ENCODE measurements around the gene IRF2. TPM values are rescaled to one million over a fixed set of nuclear protein-coding genes. Genes with fewer than 3 reads are reported as not detected.

IRF2 gene
- total RNA-seq, 4 donors from 2014 or later = 23.7 to 36.8 (median 30.4) TPM

DNA sequence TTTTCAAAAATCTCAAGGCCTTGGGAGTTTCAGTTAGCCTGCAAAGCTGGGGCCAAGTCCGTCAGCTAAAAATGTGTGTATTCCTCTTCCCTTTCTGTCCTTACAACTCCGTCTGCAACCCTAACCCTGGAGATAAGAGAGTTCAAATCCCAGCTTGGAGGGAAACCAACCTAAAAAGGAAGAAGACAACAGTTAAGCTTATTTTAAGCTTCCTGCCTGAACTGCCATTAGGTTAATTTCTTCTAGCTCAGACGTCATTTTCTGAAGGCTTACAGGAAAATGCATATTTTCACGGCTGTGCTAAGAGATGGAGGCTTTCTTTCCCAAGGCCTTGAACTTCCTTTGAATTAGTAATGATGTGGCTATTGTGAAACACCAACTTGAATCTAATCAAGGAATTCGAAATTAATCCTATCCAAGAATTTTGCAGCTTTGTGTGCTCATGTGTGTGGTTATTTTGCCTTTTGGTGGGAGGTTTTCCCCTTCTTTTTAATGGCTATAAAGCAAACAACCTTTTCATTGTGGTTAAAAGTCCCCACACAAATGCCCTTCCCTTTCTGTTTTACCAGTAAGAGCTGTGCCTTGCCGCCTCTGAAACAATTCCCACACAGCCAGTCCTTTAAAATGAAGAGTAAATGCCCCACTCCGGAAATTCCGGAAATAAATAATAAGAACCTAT lies 103.5 kb downstream of the IRF2 start:
- DNase-seq (ENCODE audit: low spot score in 2 of 2) = no peak
- no peaks in the 10 kb centered on the region for H3K9me3 ChIP-seq
- H3K4me3 ChIP-seq = no peak overlapping the region
- H3K27me3 ChIP-seq = no peaks in the 10 kb centered on the region
- H3K36me3 ChIP-seq = peaks cover 0 to 2% (median 0%) of the 10 kb centered on the region in 3 donors
- no peaks in the 10 kb centered on the region for H3K4me1 ChIP-seq
- WGBS, 2 donors = 56 to 58% methylated on average over 8 of the region's 8 CpGs
- TF ChIP-seq, protein P1, sequence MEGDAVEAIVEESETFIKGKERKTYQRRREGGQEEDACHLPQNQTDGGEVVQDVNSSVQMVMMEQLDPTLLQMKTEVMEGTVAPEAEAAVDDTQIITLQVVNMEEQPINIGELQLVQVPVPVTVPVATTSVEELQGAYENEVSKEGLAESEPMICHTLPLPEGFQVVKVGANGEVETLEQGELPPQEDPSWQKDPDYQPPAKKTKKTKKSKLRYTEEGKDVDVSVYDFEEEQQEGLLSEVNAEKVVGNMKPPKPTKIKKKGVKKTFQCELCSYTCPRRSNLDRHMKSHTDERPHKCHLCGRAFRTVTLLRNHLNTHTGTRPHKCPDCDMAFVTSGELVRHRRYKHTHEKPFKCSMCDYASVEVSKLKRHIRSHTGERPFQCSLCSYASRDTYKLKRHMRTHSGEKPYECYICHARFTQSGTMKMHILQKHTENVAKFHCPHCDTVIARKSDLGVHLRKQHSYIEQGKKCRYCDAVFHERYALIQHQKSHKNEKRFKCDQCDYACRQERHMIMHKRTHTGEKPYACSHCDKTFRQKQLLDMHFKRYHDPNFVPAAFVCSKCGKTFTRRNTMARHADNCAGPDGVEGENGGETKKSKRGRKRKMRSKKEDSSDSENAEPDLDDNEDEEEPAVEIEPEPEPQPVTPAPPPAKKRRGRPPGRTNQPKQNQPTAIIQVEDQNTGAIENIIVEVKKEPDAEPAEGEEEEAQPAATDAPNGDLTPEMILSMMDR (IDR thresholded peaks at IDR 0.05) = no peak
- no peak for TF ChIP-seq POLR2A (IDR thresholded peaks at IDR 0.05)
- peak overlapping the region in 2 of 4 donors; percentile 36 to 61 for H3K27ac ChIP-seq

DNA sequence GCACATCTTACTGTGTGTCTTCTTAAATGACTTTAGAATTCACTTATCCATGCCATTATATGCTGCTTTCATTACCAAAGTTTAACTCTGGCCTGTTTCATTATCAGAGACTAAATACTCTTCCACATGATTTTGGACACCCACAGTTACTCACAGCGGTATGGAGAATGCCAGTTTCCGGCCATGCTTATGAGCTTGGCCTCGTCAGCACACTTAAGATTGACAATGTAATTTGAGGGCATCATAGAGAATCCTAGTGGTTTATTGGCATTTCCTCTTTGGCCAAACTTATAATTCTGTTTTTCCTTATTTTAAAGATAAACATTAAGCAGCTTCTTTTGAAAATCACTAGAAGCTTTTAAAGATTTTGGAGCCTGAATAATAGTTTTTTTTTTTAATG lies 104.5 kb downstream of the IRF2 start:
- DNase-seq (ENCODE audit: low spot score in 2 of 2) = no peak
- 83 to 96% methylated on average over 3 of the region's 3 CpGs for WGBS, 2 donors
- Histone ChIP-seq H3K4me1 (no peaks in the 10 kb centered on the region), H3K27me3 (no peaks in the 10 kb centered on the region), H3K4me3 (no peak overlapping the region), H3K36me3 (no peaks in the 10 kb centered on the region), H3K9me3 (no peaks in the 10 kb centered on the region), H3K27ac (no peak overlapping the region)
- TF ChIP-seq POLR2A (IDR thresholded peaks at IDR 0.05) (no peak), EP300 (IDR thresholded peaks at IDR 0.05) (no peak)
- TF ChIP-seq, protein P1 (IDR thresholded peaks at IDR 0.05) = no peak

DNA sequence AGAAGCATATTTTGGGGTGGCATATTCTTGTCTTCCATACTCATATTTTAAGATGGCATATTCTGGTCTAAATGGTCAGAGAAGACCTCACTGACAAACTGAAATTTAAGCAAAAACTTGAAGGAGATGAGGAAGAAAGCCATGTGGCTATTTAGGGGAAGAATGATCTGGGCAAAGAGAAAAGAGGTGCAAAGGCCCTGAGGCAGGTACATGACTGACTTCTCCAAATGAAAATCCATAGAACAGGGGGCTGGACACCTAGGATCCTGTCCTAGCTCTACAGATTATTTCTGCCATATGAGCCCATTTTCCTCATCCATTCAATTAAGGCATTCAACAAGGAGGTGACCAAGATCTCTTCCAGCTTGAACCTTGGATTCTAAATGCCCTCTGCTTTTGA lies 105.6 kb downstream of the IRF2 start:
- H3K36me3 ChIP-seq = no peaks in the 10 kb centered on the region
- no peaks in the 10 kb centered on the region for H3K9me3 ChIP-seq
- H3K27me3 ChIP-seq = no peaks in the 10 kb centered on the region
- DNase-seq (ENCODE audit: low spot score in 2 of 2) = no peak
- no peak overlapping the region for H3K4me3 ChIP-seq
- no peak overlapping the region for H3K27ac ChIP-seq
- TF ChIP-seq, protein P1 (IDR thresholded peaks at IDR 0.05) = no peak
- TF ChIP-seq EP300 (IDR thresholded peaks at IDR 0.05) = no peak
- TF ChIP-seq POLR2A (IDR thresholded peaks at IDR 0.05) = no peak
- no peaks in the 10 kb centered on the region for H3K4me1 ChIP-seq

DNA sequence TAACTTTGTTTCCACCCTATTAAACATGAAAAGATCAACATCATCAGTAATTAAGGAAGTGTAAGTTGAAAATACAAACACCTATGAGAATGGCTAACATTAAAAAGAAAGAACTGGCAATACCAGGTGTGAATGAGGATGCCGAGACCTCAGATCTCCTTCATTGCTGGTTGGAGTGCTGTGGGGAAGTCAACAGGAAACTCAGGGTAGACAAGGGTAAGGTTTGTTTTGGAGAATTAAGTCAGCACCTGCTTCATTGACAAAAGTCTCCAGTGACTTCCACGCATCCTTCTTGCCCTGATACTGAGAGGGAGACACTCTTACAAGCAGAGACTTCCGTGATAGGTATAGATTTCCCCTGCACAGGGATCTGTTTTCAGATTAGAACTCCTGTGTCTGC lies 106.1 kb downstream of the IRF2 start:
- DNase-seq (ENCODE audit: low spot score in 2 of 2) = no peak
- no peaks in the 10 kb centered on the region for H3K4me1 ChIP-seq
- WGBS, 2 donors = 96 to 97% methylated on average over 3 of the region's 3 CpGs
- H3K4me3 ChIP-seq = no peak overlapping the region
- H3K9me3 ChIP-seq = no peaks in the 10 kb centered on the region
- H3K27me3 ChIP-seq = no peaks in the 10 kb centered on the region
- TF ChIP-seq POLR2A (IDR thresholded peaks at IDR 0.05) (no peak), EP300 (IDR thresholded peaks at IDR 0.05) (no peak)
- TF ChIP-seq, protein P1 (IDR thresholded peaks at IDR 0.05) = no peak
- H3K27ac ChIP-seq = no peak overlapping the region
- H3K36me3 ChIP-seq = no peaks in the 10 kb centered on the region

DNA sequence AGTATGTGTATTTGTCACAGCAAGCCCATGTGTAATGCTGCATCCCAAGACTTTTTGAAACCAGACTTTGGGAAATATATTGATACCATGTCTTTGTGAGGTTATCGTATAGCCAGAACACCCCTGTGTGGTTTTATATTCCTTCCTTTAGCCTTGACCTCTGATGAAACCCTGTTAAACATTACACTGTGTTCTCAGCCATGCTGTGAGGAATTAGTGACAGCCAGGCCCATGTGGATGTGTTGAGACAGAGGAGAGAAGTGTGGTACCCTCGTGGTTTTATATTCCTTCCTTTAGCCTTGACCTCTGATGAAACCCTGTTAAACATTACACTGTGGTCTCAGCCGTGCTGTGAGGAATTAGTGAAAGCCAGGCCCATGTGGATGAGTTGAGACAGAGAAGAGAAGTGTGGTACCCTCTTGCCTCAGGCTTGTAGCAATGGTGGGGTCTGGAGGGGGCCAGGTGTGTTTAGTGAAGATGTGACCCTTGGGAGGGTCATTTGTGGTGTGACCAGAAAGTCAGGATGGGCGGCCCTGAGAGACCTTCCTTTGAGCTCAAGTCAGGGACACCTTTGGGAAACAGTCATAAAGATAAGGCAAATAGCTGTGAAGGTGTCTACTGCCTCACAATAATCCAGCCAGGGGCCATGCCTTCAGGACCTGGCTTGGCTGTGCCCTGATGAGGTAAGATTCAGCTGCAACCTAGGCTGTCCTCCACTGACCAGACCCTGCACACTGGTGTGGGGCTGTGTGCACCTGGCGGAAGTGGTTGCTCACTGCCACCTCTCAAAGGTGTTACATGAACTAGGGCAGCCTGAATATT lies 110.0 kb downstream of the IRF2 start:
- Histone ChIP-seq H3K4me3 (no peak overlapping the region), H3K27ac (no peak overlapping the region), H3K9me3 (no peaks in the 10 kb centered on the region), H3K27me3 (no peaks in the 10 kb centered on the region), H3K36me3 (no peaks in the 10 kb centered on the region), H3K4me1 (peaks cover 0 to 36% (median 3%) of the 10 kb centered on the region in 4 donors)
- DNase-seq (ENCODE audit: low spot score in 2 of 2) = no peak
- WGBS, 2 donors = 62 to 69% methylated on average over 5 of the region's 5 CpGs
- TF ChIP-seq, protein P1 (IDR thresholded peaks at IDR 0.05) = no peak
- TF ChIP-seq POLR2A (IDR thresholded peaks at IDR 0.05) (no peak), EP300 (IDR thresholded peaks at IDR 0.05) (no peak)
